SK-N-SH treated with all-trans-retinoic acid at 6 μM for 48 hours (cell line): Measurements from ENCODE around the gene SH3PXD2A.

Experiments
- ATAC-seq: fragments of 200-7000 bp; cut with Tn5 transposase; 3 replicates; pipeline ENCODE4 v1.9.1; 2020; ENCODE audit warnings: mild to moderate bottlenecking, moderate library complexity
- ARNTL ChIP-seq: fragments of 450-650 bp; formaldehyde crosslinking; IDR thresholded peaks from 2 replicates; pipeline ENCODE4 v1.5.0; 2020; ENCODE audit warnings: low read depth, mild to moderate bottlenecking, moderate library complexity, borderline replicate concordance
- BACH2 ChIP-seq: fragments of 250-450 bp; sonication (Bioruptor Pico); IDR thresholded peaks from 2 replicates; pipeline ENCODE4 v1.9.0; 2021; ENCODE audit warnings: mild to moderate bottlenecking, borderline replicate concordance
- CSDC2 ChIP-seq: fragments of 250-450 bp; sonication (Bioruptor Pico); IDR thresholded peaks from 2 replicates; pipeline ENCODE4 v1.5.0; 2020; ENCODE audit warnings: mild to moderate bottlenecking, moderate library complexity
- ESRRG ChIP-seq: fragments of 250-450 bp; sonication (Bioruptor Pico); IDR thresholded peaks from 2 replicates; pipeline ENCODE4 v1.6.1; 2021; ENCODE audit warnings: mild to moderate bottlenecking
- GLIS3 ChIP-seq: fragments of 250-450 bp; sonication (Bioruptor Pico); IDR thresholded peaks from 2 replicates; pipeline ENCODE4 v1.5.0; 2020; ENCODE audit warnings: mild to moderate bottlenecking, moderate library complexity
- OSR1 ChIP-seq: fragments of 250-450 bp; sonication (Bioruptor Pico); IDR thresholded peaks from 2 replicates; pipeline ENCODE4 v1.8.0; 2022; ENCODE audit warnings: moderate library complexity, mild to moderate bottlenecking, inconsistent platforms
- PPARA ChIP-seq: fragments of 250-450 bp; sonication (Bioruptor Pico); IDR thresholded peaks from 2 replicates; pipeline ENCODE4 v1.5.0; 2020; ENCODE audit warnings: mild to moderate bottlenecking, borderline replicate concordance
- RARB ChIP-seq: fragments of 250-450 bp; sonication (Bioruptor Pico); IDR thresholded peaks from 2 replicates; pipeline ENCODE4 v1.8.0; 2021; ENCODE audit warnings: mild to moderate bottlenecking, moderate library complexity
- TCF4 ChIP-seq: fragments of 250-450 bp; sonication (Bioruptor Pico); IDR thresholded peaks from 2 replicates; pipeline ENCODE4 v1.8.0; 2021; ENCODE audit warnings: mild to moderate bottlenecking, moderate library complexity, borderline replicate concordance
- TOX ChIP-seq: fragments of 250-450 bp; sonication (Bioruptor Pico); IDR thresholded peaks from 2 replicates; pipeline ENCODE4 v1.8.0; 2021; ENCODE audit warnings: mild to moderate bottlenecking, moderate library complexity, borderline replicate concordance
- ZC3H10 ChIP-seq: fragments of 250-450 bp; sonication (Bioruptor Pico); IDR thresholded peaks from 2 replicates; pipeline ENCODE4 v1.5.1; 2021; ENCODE audit warnings: mild to moderate bottlenecking, moderate library complexity
- ZFP3 ChIP-seq: fragments of 250-450 bp; sonication (Bioruptor Pico); IDR thresholded peaks from 2 replicates; pipeline ENCODE4 v1.5.0; 2020; ENCODE audit warnings: mild to moderate bottlenecking, moderate library complexity
- ZNF565 ChIP-seq: fragments of 450-650 bp; formaldehyde crosslinking; conservative IDR thresholded peaks from 2 replicates; pipeline ENCODE4 v1.5.0; 2020; ENCODE audit warnings: low read depth, mild to moderate bottlenecking, moderate library complexity
- ZNF70 ChIP-seq: fragments of 450-650 bp; formaldehyde crosslinking; IDR thresholded peaks from 2 replicates; pipeline ENCODE4 v1.5.0; 2020; ENCODE audit warnings: mild to moderate bottlenecking, moderate library complexity
- ZNF8 ChIP-seq: fragments of 450-650 bp; formaldehyde crosslinking; IDR thresholded peaks from 2 replicates; pipeline ENCODE4 v1.5.0; 2020; ENCODE audit warnings: mild to moderate bottlenecking, moderate library complexity
- TF ChIP-seq, protein P1 (sequence below): fragments of 250-450 bp; sonication (Bioruptor Pico); IDR thresholded peaks from 2 replicates; pipeline ENCODE4 v1.8.0; 2021; ENCODE audit warnings: low read depth, mild to moderate bottlenecking, moderate library complexity, borderline replicate concordance
- TF ChIP-seq, protein P2 (sequence below): fragments of 250-450 bp; sonication (Bioruptor Pico); IDR thresholded peaks from 2 replicates; pipeline ENCODE4 v1.8.0; 2020; ENCODE audit warnings: mild to moderate bottlenecking, moderate library complexity, borderline replicate concordance
- TF ChIP-seq, protein P3 (sequence below): fragments of 250-450 bp; sonication (Bioruptor Pico); IDR thresholded peaks from 2 replicates; pipeline ENCODE4 v1.5.1; 2020; ENCODE audit warnings: low read depth, mild to moderate bottlenecking, moderate library complexity
- TF ChIP-seq, protein P4 (sequence below): fragments of 250-450 bp; sonication (Bioruptor Pico); IDR thresholded peaks from 2 replicates; pipeline ENCODE4 v1.5.0; 2020; ENCODE audit warnings: mild to moderate bottlenecking, moderate library complexity
- TF ChIP-seq, protein P5 (sequence below): fragments of 250-450 bp; sonication (Bioruptor Pico); IDR thresholded peaks from 2 replicates; pipeline ENCODE4 v1.5.1; 2021; ENCODE audit warnings: mild to moderate bottlenecking, moderate library complexity

SH3PXD2A gene

DNA sequence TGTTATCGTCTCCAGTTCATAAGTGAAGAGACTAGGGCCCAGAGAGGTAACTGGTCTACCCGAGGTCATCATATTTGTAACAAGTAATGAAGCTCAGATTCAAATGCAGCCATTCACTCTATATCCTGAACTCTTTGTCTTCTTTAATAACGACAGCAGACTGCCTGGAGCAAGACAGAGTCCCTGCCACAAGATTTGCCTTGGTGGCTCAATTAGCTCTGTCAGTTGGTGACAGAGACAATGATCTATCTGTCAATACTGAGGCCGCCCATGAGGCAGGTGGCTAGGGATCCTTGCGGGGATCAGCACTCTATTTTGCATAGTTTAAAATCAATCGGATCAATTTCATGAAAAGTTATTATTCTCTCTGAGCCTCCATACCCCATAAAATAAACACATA is 43.9 kb downstream of the SH3PXD2A start:
- TF ChIP-seq, protein P1, sequence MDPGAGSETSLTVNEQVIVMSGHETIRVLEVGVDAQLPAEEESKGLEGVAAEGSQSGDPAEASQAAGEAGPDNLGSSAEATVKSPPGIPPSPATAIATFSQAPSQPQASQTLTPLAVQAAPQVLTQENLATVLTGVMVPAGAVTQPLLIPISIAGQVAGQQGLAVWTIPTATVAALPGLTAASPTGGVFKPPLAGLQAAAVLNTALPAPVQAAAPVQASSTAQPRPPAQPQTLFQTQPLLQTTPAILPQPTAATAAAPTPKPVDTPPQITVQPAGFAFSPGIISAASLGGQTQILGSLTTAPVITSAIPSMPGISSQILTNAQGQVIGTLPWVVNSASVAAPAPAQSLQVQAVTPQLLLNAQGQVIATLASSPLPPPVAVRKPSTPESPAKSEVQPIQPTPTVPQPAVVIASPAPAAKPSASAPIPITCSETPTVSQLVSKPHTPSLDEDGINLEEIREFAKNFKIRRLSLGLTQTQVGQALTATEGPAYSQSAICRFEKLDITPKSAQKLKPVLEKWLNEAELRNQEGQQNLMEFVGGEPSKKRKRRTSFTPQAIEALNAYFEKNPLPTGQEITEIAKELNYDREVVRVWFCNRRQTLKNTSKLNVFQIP (CRISPR knock-in tag), result no peak
- TF ChIP-seq ZFP3 (CRISPR knock-in tag) (no peak), PPARA (CRISPR knock-in tag) (no peak), ZNF565 (CRISPR knock-in tag) (no peak), GLIS3 (CRISPR knock-in tag) (no peak), RARB (CRISPR knock-in tag) (no peak), ZNF70 (CRISPR knock-in tag) (no peak), ZC3H10 (CRISPR knock-in tag) (no peak), TOX (no peak), OSR1 (CRISPR knock-in tag) (no peak), CSDC2 (CRISPR knock-in tag) (no peak), TCF4 (CRISPR knock-in tag) (no peak)
- TF ChIP-seq, protein P2, sequence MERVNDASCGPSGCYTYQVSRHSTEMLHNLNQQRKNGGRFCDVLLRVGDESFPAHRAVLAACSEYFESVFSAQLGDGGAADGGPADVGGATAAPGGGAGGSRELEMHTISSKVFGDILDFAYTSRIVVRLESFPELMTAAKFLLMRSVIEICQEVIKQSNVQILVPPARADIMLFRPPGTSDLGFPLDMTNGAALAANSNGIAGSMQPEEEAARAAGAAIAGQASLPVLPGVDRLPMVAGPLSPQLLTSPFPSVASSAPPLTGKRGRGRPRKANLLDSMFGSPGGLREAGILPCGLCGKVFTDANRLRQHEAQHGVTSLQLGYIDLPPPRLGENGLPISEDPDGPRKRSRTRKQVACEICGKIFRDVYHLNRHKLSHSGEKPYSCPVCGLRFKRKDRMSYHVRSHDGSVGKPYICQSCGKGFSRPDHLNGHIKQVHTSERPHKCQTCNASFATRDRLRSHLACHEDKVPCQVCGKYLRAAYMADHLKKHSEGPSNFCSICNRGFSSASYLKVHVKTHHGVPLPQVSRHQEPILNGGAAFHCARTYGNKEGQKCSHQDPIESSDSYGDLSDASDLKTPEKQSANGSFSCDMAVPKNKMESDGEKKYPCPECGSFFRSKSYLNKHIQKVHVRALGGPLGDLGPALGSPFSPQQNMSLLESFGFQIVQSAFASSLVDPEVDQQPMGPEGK (CRISPR knock-in tag), result no peak
- TF ChIP-seq, protein P3, sequence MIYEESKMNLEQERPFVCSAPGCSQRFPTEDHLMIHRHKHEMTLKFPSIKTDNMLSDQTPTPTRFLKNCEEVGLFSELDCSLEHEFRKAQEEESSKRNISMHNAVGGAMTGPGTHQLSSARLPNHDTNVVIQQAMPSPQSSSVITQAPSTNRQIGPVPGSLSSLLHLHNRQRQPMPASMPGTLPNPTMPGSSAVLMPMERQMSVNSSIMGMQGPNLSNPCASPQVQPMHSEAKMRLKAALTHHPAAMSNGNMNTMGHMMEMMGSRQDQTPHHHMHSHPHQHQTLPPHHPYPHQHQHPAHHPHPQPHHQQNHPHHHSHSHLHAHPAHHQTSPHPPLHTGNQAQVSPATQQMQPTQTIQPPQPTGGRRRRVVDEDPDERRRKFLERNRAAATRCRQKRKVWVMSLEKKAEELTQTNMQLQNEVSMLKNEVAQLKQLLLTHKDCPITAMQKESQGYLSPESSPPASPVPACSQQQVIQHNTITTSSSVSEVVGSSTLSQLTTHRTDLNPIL (CRISPR knock-in tag), result no peak
- TF ChIP-seq, protein P4, sequence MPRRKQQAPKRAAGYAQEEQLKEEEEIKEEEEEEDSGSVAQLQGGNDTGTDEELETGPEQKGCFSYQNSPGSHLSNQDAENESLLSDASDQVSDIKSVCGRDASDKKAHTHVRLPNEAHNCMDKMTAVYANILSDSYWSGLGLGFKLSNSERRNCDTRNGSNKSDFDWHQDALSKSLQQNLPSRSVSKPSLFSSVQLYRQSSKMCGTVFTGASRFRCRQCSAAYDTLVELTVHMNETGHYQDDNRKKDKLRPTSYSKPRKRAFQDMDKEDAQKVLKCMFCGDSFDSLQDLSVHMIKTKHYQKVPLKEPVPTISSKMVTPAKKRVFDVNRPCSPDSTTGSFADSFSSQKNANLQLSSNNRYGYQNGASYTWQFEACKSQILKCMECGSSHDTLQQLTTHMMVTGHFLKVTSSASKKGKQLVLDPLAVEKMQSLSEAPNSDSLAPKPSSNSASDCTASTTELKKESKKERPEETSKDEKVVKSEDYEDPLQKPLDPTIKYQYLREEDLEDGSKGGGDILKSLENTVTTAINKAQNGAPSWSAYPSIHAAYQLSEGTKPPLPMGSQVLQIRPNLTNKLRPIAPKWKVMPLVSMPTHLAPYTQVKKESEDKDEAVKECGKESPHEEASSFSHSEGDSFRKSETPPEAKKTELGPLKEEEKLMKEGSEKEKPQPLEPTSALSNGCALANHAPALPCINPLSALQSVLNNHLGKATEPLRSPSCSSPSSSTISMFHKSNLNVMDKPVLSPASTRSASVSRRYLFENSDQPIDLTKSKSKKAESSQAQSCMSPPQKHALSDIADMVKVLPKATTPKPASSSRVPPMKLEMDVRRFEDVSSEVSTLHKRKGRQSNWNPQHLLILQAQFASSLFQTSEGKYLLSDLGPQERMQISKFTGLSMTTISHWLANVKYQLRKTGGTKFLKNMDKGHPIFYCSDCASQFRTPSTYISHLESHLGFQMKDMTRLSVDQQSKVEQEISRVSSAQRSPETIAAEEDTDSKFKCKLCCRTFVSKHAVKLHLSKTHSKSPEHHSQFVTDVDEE (CRISPR knock-in tag), result no peak
- ATAC-seq, result no peak

DNA sequence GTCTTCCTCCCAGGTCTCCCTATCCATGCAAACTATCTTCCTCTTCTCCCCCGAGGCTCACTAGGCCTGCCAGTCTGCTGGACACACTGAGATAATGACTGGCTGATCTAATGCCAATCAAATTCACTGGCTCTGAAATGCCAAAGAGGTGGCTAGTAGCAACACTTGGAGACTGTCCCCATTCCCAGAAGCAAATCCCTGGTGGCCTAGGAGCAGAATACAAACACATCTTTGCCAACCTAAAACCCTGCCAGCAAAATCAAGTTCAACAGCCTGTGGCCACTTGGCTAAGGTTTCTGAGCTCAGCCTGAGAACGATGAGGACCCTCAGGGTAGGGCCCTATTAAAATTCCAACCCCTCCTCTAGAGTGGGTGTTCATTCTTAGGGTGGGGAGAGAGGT is 46.6 kb downstream of the SH3PXD2A start:
- ATAC-seq, result no peak

More for the DNA sequence above, 46.6 kb downstream of the SH3PXD2A start:
- TF ChIP-seq, protein P1 (CRISPR knock-in tag), result no peak
- TF ChIP-seq, protein P3 (CRISPR knock-in tag), result no peak
- TF ChIP-seq RARB (CRISPR knock-in tag) (no peak), GLIS3 (CRISPR knock-in tag) (no peak), CSDC2 (CRISPR knock-in tag) (no peak), ZNF8 (CRISPR knock-in tag) (no peak), ZNF70 (CRISPR knock-in tag) (no peak), BACH2 (CRISPR knock-in tag) (no peak), ESRRG (no peak), PPARA (CRISPR knock-in tag) (no peak), OSR1 (CRISPR knock-in tag) (no peak), ARNTL (no peak)
- TF ChIP-seq, protein P2 (CRISPR knock-in tag), result no peak
- TF ChIP-seq, protein P4 (CRISPR knock-in tag), result no peak
- TF ChIP-seq, protein P5, sequence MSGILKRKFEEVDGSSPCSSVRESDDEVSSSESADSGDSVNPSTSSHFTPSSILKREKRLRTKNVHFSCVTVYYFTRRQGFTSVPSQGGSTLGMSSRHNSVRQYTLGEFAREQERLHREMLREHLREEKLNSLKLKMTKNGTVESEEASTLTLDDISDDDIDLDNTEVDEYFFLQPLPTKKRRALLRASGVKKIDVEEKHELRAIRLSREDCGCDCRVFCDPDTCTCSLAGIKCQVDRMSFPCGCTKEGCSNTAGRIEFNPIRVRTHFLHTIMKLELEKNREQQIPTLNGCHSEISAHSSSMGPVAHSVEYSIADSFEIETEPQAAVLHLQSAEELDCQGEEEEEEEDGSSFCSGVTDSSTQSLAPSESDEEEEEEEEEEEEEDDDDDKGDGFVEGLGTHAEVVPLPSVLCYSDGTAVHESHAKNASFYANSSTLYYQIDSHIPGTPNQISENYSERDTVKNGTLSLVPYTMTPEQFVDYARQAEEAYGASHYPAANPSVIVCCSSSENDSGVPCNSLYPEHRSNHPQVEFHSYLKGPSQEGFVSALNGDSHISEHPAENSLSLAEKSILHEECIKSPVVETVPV (CRISPR knock-in tag), result no peak
